Measurements from ENCODE around the gene SIPA1L3.

Gene SIPA1L3

GRCh38 chr19:37955986-37956385 lies 49.0 kb downstream of the SIPA1L3 start:
- H4K20me1 ChIP-seq, result peaks cover 14% of the 10 kb centered on the region; the same call in 1 of the 2 replicates
- H3K36me3 ChIP-seq, result peaks cover 18% of the 10 kb centered on the region
- peaks cover 21% of the 10 kb centered on the region for H3K9me3 ChIP-seq
- no peak overlapping the region for H3K9ac ChIP-seq
- no peak overlapping the region for H3K4me2 ChIP-seq
- no peak for TF ChIP-seq Cebpa-rat (IDR thresholded peaks at IDR 0.05)
- no peak overlapping the region for H3K4me3 ChIP-seq
- no peak overlapping the region for H3K27ac ChIP-seq
- peaks cover 17% of the 10 kb centered on the region for H3K4me1 ChIP-seq
- no peaks in the 10 kb centered on the region for H3K27me3 ChIP-seq

DNA sequence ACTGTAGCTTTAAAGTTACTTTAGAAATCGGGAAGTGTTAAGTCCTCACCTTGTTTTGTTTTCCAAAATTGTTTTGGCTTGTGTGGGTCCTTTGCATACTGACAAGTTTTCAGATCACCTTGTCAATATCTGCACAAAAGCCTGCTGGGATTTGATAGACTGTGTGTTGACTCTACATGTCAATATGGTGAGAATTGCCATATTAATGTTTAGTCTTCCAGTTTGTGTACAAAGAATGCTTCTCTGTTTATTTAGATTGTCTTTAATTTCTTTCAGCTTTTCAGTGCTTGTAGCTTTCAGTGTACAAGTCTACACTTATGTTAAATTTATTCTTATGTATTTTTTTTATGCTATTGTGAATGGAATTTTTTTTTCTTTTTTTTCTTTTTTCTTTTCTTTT lies 50.2 kb downstream of the SIPA1L3 start:
- peaks cover 9% of the 10 kb centered on the region; the same call in 1 of the 2 replicates for H4K20me1 ChIP-seq
- H3K9me3 ChIP-seq, result peaks cover 31% of the 10 kb centered on the region
- H3K9ac ChIP-seq, result no peak overlapping the region
- no peak overlapping the region for H3K4me2 ChIP-seq
- H3K4me1 ChIP-seq, result peaks cover 16% of the 10 kb centered on the region
- no peak overlapping the region for H3K27ac ChIP-seq
- peaks cover 22% of the 10 kb centered on the region for H3K36me3 ChIP-seq
- no peak overlapping the region for H3K4me3 ChIP-seq
- TF ChIP-seq Cebpa-rat (IDR thresholded peaks at IDR 0.05), result no peak
- no peaks in the 10 kb centered on the region for H3K27me3 ChIP-seq

GRCh38 chr19:37959665-37960114 lies 52.7 kb downstream of the SIPA1L3 start:
- peaks cover 36% of the 10 kb centered on the region for H3K9me3 ChIP-seq
- peaks cover 22% of the 10 kb centered on the region for H3K36me3 ChIP-seq
- H3K27ac ChIP-seq, result no peak overlapping the region
- no peaks in the 10 kb centered on the region; the same call in 1 of the 2 replicates for H4K20me1 ChIP-seq
- H3K4me1 ChIP-seq, result peaks cover 19% of the 10 kb centered on the region
- H3K9ac ChIP-seq, result no peak overlapping the region
- no peaks in the 10 kb centered on the region for H3K27me3 ChIP-seq
- H3K4me2 ChIP-seq, result peak overlapping the region; percentile 46
- no peak overlapping the region for H3K4me3 ChIP-seq
- no peak for TF ChIP-seq Cebpa-rat (IDR thresholded peaks at IDR 0.05)

DNA sequence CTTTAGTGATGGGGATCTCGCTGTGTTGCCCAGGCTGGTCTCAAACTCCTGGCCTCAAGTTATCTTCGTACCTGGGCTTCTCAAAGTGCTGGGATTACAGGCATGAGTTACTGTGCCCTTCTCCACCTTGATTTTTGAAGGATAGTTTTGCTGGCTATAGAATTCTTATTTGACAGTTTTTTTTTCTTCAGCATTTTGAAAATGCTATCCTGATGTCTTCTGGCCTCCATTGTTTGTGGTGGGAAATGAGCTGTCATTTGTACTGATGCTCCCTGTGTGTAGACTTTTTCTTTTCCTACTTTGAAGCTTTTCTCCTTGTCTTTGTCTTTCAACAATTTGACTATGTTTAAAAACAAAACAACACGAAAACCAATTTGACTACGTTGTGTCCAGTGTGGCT lies 54.2 kb downstream of the SIPA1L3 start:
- Histone ChIP-seq H3K9ac (no peak overlapping the region), H3K27ac (no peak overlapping the region), H3K36me3 (peaks cover 18% of the 10 kb centered on the region; the same call in 1 of the 2 replicates), H3K4me1 (peaks cover 22% of the 10 kb centered on the region), H3K4me2 (no peak overlapping the region), H4K20me1 (peaks cover 7% of the 10 kb centered on the region; the same call in 1 of the 2 replicates), H3K4me3 (no peak overlapping the region), H3K27me3 (no peaks in the 10 kb centered on the region), H3K9me3 (peaks cover 36% of the 10 kb centered on the region)
- TF ChIP-seq Cebpa-rat (IDR thresholded peaks at IDR 0.05), result no peak

DNA sequence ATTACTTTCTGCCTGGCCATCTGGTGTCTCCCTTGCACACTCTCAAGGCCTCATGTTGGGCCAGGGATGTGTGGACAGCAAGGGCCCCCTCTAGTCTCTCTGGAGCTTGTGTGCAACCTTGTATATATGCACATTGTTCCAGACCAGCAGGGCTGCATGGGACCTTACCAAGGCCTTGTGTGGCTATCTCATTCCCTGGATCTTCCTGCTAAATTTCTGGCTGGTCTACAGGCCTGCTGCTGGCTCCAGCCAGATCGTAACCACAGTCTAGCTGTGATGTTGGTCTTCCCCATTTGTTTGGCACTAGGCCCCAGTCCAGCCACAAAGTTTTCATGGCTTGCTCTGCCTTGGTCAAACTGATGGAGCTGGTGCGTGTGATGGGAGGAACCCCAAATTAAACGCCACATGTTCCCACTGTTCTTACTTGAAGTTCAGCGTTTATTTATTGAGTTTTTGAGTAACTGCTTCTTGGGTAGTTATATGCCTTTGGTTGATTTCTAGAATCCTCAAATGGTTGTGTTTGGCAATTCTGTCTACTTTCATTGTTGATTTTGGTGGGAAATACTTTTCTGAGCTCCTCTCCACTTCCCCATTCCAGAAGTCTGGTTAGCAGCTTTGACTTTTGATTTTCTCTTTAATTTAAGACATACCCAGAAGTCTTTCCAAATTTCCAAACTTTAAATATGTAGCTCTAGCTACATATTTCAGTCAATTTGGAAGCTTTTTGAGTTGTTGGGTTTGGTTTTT lies 56.4 kb downstream of the SIPA1L3 start:
- Histone ChIP-seq H3K9me3 (peaks cover 24% of the 10 kb centered on the region), H3K9ac (no peak overlapping the region), H3K27me3 (no peaks in the 10 kb centered on the region), H3K4me3 (no peak overlapping the region), H3K36me3 (peaks cover 9% of the 10 kb centered on the region; the same call in 1 of the 2 replicates), H4K20me1 (peaks cover 13% of the 10 kb centered on the region; the same call in 1 of the 2 replicates), H3K4me2 (no peak overlapping the region), H3K27ac (no peak overlapping the region), H3K4me1 (peaks cover 29% of the 10 kb centered on the region)
- TF ChIP-seq Cebpa-rat (IDR thresholded peaks at IDR 0.05), result no peak

DNA sequence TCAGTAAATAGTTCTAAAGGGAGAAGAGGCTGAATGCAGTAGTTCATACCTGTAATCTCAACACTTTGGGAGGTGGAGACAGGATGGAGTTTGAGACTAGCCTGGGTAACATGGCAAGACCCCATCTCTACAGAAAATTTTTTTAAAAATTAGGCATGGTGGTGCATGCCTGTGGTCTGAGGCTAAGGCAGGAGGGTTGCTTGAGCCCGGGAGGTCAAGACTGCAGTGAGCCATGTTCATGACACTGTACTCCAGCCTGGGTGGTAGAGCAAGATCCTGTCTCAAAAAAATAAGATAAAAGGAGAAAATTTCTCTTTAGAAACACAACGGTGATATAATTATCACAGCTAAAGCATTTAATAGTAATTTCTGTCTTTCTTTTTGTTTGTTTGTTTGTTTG lies 57.1 kb downstream of the SIPA1L3 start:
- no peak for TF ChIP-seq Cebpa-rat (IDR thresholded peaks at IDR 0.05)
- H3K36me3 ChIP-seq, result peaks cover 9% of the 10 kb centered on the region; the same call in 1 of the 2 replicates
- H4K20me1 ChIP-seq, result peaks cover 13% of the 10 kb centered on the region; the same call in 1 of the 2 replicates
- peaks cover 24% of the 10 kb centered on the region for H3K9me3 ChIP-seq
- no peak overlapping the region for H3K4me2 ChIP-seq
- no peaks in the 10 kb centered on the region for H3K27me3 ChIP-seq
- H3K27ac ChIP-seq, result no peak overlapping the region
- H3K4me1 ChIP-seq, result peaks cover 25% of the 10 kb centered on the region
- H3K4me3 ChIP-seq, result no peak overlapping the region
- no peak overlapping the region for H3K9ac ChIP-seq

GRCh38 chr19:37966211-37966661 lies 59.2 kb downstream of the SIPA1L3 start:
- H3K4me1 ChIP-seq, result peaks cover 13% of the 10 kb centered on the region; the same call in 1 of the 2 replicates
- H3K27ac ChIP-seq, result peak overlapping the region; percentile 41; the same call in 1 of the 2 replicates
- no peaks in the 10 kb centered on the region for H3K27me3 ChIP-seq
- peaks cover 27% of the 10 kb centered on the region for H3K9me3 ChIP-seq
- no peak overlapping the region for H3K4me3 ChIP-seq
- no peak for TF ChIP-seq Cebpa-rat (IDR thresholded peaks at IDR 0.05)
- H4K20me1 ChIP-seq, result peaks cover 13% of the 10 kb centered on the region; the same call in 1 of the 2 replicates
- H3K4me2 ChIP-seq, result peak overlapping the region; percentile 34; the same call in 1 of the 2 replicates
- peaks cover 16% of the 10 kb centered on the region for H3K36me3 ChIP-seq
- H3K9ac ChIP-seq, result no peak overlapping the region

DNA sequence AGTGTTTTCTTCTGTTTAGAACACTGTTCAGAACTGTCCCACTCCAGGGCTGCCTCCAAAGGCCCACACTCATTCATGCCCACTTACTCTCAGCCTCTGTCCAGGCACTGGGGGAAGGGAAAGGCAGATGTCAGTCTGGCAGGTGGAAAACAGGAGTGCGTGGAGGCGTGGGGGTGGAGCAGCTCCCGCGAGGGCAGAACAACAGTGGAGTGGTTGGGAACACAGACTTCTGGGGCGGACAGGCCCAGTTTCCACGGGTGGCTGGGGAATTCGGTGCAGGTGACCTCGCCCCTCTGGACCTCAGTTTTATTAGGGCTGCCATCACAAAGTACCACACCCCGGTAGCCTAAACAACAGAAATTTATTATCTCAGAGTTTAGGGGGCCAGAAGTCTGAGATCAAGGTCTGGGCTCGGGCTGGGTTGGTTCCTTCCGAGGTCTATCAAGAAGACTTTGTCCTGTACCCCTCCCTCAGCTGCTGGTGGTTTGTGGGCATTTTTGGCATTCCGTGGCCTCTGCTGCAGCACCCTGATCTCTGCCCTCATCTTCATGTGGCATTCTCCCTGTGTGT lies 59.7 kb downstream of the SIPA1L3 start:
- Histone ChIP-seq H3K4me2 (peak overlapping the region; percentile 34; the same call in 1 of the 2 replicates), H4K20me1 (peaks cover 13% of the 10 kb centered on the region; the same call in 1 of the 2 replicates), H3K9me3 (peaks cover 28% of the 10 kb centered on the region), H3K4me1 (peaks cover 13% of the 10 kb centered on the region; the same call in 1 of the 2 replicates), H3K4me3 (no peak overlapping the region), H3K27ac (peak overlapping the region; percentile 41; the same call in 1 of the 2 replicates), H3K27me3 (no peaks in the 10 kb centered on the region), H3K9ac (no peak overlapping the region), H3K36me3 (peaks cover 18% of the 10 kb centered on the region)
- no peak for TF ChIP-seq Cebpa-rat (IDR thresholded peaks at IDR 0.05)

- Histone ChIP-seq H3K27me3 (no peaks in the 10 kb centered on the region), H3K4me1 (peaks cover 19% of the 10 kb centered on the region), H3K4me2 (no peak overlapping the region), H3K4me3 (no peak overlapping the region), H4K20me1 (peaks cover 13% of the 10 kb centered on the region; the same call in 1 of the 2 replicates), H3K27ac (no peak overlapping the region), H3K9ac (no peak overlapping the region), H3K36me3 (peaks cover 34% of the 10 kb centered on the region), H3K9me3 (peaks cover 31% of the 10 kb centered on the region)
- TF ChIP-seq Cebpa-rat (IDR thresholded peaks at IDR 0.05), result no peak
Observed at GRCh38 chr19:37969695-37970094, 62.7 kb downstream of the SIPA1L3 start.

GRCh38 chr19:37970699-37971098 lies 63.7 kb downstream of the SIPA1L3 start:
- Histone ChIP-seq H3K9ac (no peak overlapping the region), H3K4me2 (no peak overlapping the region), H3K9me3 (peaks cover 31% of the 10 kb centered on the region), H3K36me3 (peaks cover 34% of the 10 kb centered on the region), H3K4me3 (no peak overlapping the region), H3K4me1 (peaks cover 29% of the 10 kb centered on the region), H3K27ac (no peak overlapping the region), H3K27me3 (no peaks in the 10 kb centered on the region), H4K20me1 (peaks cover 11% of the 10 kb centered on the region; the same call in 1 of the 2 replicates)
- TF ChIP-seq Cebpa-rat (IDR thresholded peaks at IDR 0.05), result no peak

Measured in BLaER1 (cell line).